GM21723 (cell line): ENCODE results near the gene C19orf53.

ENCODE experiments used
- ATAC-seq: cut with Tn5 transposase; IDR thresholded peaks from one replicate; pipeline ENCODE4 v1.9.1; 2021; ENCODE audit warnings: mild to moderate bottlenecking, moderate library complexity; ENCODE audit not compliant: unreplicated experiment

The C19orf53 gene

GRCh38 chr19:13825489-13826441 is 51.5 kb downstream of the C19orf53 start:
- no peak for ATAC-seq

- no peak for ATAC-seq
These were observed 52.5 kb downstream of the C19orf53 start for GRCh38 chr19:13826652-13827235.

GRCh38 chr19:13827656-13828055 is 53.4 kb downstream of the C19orf53 start:
- ATAC-seq, result no peak
